ENCODE measurements around the gene WDR82. TPM values are rescaled to one million over a fixed set of nuclear protein-coding genes. Genes with fewer than 3 reads are reported as not detected.

WDR82 gene
- total and polyA plus RNA-seq, 2 of the 8 experiments (the other 6 are each of a cell fraction or from before 2014, with no cell fraction given): 33.5 to 82.7 TPM

GRCh38 chr3:52220380-52221026 lies 57.9 kb downstream of the WDR82 start (continued):
- TF ChIP-seq KDM5A (IDR thresholded peaks at IDR 0.05; ENCODE audit: low read length) (no peak), TCF12 (IDR thresholded peaks at IDR 0.05; ENCODE audit: low read depth, low read length) (no peak), EZH2 (IDR thresholded peaks at IDR 0.05; ENCODE audit: low read depth, low read length, severe bottlenecking) (no peak), PHF8 (conservative IDR thresholded peaks at IDR 0.05; ENCODE audit: low read depth, low read length) (no peak), RAD21 (IDR thresholded peaks at IDR 0.05 in 1 of 2, conservative IDR thresholded peaks at IDR 0.05 in 1 of 2; ENCODE audit: low read depth in 2 of 2, low read length in 2 of 2) (peak; percentile 78 to 81), CHD2 (IDR thresholded peaks at IDR 0.05; ENCODE audit: low read length) (no peak), RNF2 (IDR thresholded peaks at IDR 0.05; ENCODE audit: borderline replicate concordance, low read depth, low read length, missing control alignments, poor library complexity, severe bottlenecking) (no peak), YY1 (IDR thresholded peaks at IDR 0.05; ENCODE audit: low read depth, low read length) (peak; percentile 50; the same call in 1 of the 2 replicates), BCL11A (IDR thresholded peaks at IDR 0.05; ENCODE audit: low read depth in 2 of 2, low read length in 2 of 2) (no peak)
